ENCODE measurements around the gene GPR132.
"Not testable (repeated sequence)": the region's sequence is repeated elsewhere in the genome, so short reads cannot be mapped to it uniquely, and the experiment has no call there.

The GPR132 gene, protein sequence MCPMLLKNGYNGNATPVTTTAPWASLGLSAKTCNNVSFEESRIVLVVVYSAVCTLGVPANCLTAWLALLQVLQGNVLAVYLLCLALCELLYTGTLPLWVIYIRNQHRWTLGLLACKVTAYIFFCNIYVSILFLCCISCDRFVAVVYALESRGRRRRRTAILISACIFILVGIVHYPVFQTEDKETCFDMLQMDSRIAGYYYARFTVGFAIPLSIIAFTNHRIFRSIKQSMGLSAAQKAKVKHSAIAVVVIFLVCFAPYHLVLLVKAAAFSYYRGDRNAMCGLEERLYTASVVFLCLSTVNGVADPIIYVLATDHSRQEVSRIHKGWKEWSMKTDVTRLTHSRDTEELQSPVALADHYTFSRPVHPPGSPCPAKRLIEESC

DNA sequence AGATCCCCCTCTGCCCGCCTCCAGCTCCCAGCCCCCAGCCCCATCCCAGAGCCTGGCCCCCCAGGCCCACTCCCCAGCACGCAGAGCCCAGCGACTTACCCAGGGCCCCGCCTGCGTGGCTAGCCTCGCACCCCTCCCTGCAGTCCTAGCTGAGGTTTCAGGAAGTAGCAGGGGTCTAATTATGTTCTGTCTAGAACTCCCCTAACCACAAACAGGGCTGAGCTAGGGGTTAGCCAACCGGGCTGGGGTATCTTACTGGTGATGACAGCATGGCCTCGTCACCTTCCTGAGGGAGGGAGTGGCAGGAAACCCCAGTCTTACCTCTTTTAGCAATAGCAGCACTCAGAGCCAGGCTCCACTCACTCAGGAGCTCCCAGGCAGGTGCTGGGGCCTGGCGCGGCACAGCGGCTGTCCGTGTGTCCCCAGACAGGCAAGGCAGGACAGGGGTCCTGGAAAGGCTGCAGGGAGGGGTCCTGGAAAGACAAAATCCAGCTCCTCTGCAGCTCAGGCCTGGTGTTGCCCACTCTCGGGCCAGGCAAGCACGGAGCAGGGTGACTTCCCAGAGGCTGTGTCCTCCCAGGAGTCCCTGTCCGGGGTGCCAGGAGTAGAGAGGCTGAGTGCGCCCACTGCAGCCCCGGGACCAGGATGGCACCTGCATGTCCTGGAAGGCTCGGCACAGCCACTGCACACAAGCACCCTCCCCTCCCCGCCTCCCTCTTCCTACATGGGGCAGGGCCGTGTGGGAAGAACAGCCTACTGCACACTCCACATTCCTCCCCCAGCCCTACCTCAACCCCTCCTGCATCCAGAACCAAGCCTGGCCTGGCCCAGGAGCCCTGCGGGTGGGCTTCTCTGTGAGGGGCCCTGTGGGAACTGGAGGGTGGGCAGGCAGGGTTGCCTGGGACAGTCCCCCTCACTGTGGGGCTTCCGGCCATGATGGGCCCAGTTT, at the start of gene GPR132:
TSS of gene GPR132 (minus strand) at position 151 of the 949 bp plus-strand sequence. CDS start 10,010 bp downstream, outside the sequence.
- peak; percentile 93 for DNase-seq

DNA sequence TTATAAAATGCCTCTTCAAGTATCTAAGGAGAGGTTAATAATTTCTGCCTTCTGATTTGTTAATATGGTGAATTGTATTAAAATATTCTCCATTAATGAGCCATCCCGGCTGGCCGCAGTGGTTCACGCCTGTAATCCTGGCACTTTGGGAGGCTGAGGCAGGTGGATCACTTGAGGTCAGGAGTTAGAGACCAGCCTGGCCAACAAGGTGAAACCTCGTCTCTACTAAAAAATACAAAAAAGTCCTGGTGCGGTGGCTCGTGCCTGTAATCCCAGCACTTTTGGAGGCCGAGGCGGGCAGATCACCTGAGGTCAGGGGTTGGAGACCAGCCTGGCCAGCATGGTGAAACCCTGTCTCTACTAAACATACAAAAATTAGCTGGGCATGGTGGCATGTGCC, 44.0 kb upstream of the GPR132 start:
- DNase-seq: not testable (repeated sequence)

DNA sequence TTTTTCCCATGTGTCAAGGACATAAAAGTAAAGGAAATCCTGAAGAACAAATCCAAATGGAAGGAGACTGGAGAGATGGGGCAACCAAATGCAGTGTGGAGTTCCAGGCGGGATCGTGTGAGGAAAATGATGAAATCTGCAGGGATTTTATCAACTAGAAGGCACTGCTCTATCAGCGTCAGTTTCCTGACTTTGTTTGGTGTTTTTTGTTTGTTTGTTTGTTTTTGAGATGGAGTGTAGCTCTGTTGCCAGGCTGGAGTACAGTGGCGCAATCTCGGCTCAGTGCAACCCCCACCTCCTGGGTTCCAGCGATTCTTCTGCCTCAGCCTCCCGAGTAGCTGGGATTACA, 43.3 kb upstream of the GPR132 start:
- no peak for DNase-seq

DNA sequence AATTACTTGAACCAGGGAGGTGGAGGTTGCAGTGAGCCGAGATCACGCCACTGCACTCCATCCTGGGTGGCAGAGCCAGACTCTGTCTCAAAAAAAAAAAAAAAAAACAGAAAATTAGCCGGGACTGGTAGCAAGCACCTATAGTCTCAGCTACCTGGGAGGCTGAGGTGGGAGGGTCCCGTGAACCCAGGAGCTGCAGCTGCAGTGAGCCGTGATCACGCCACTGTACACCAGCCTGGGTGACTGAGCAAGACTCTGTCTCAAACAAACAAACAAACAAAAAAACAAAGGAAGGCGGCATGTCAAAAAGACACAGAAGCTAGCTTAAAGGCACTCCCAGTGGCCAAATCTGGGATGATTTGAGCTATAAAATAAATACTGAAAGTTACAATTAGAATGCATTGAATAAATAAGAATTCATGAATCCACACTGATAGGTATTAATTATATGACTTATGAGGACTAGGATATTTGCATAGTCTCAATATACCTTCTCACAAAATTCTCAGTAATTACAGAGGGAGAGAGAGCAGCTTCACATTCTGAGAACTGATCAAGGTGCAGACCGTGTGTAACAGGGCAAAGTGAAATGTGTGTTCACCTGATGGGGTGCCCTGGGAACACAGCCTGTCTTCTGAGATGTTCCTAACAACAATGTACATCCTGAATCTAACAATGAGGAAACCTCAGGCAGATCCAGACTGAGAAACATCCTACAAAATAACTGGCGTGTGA, 42.7 kb upstream of the GPR132 start:
- DNase-seq: no peak

DNA sequence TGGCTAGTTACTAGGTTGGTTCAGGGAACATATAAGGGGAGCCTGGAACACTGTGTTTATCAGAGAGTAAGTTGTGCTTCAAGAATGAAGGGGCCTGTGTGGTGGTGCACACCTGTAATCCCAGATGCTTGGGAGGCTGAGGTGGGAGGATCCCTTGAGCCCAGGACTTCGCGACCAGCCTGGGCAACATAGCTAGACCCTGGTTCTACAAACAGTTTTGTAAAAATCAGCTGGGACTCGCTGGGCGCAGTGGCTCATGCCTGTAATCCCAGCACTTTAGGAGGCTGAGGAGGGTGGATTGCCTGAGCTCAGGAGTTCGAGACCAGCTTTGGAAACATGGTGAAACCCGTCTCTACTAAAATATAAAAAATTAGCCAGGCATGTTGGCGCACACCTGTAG, 42.1 kb upstream of the GPR132 start:
- DNase-seq: no peak

DNA sequence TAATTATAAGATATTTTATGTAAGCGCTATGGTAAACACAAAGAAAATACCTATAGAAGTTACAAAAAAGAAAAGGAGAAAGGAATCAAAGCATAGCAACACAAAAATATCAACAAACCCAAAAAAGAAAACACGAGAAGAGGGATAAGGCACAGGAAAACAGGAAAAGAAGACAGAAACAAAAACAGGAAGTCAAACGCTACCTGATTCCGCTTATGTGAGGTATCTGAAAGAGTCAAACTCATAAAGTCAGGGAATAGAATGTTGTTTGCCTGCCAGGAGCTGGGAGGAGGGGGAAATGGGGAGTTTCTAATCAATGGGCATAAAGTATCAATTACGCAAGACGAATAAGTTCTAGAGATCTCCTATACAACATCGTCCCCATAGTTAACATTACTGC, 39.9 kb upstream of the GPR132 start:
- no peak for DNase-seq

DNA sequence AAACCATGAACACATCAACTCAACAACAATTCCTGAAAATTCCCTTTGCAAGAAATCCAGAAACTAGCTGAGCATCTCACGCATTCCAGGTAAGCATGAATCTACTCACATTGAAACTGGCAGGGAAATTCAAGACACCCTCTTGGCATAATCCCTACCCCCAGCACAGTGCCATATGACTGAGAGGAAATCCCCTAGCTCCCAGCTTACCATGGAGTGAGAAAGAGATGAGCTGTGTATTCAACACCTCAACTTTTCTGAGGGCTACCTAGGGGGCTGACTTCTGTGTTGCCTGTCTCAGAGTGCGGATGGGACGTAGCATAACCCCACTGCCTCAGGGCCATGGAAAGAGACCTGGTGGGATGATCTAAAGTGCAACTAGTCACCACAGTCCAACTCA, 37.7 kb upstream of the GPR132 start:
- no peak for DNase-seq

DNA sequence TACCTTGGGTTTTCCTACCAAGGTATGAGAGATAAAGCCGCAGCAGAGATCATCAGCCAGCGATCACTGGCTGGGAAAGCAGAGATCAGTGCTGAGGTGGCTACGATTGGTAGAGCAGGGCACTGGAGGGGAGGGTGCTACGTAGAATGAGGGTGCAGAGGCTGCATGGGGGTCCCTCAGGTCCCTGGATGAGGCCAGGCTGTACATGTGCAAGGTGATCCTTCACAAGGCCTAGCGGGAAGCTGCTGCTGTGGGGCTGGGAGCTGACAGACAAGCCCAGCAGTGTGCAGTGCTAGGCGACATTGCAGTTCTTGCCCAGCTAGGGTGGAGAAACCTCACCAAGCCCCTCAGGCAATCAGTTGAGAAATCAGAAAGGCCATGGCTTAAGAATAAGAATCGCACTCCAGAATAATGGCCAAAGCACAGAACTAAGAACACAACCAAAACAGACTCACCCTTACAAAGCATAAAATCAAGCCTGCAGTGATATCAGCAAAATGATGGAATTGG, 37.2 kb upstream of the GPR132 start:
- no peak for DNase-seq

DNA sequence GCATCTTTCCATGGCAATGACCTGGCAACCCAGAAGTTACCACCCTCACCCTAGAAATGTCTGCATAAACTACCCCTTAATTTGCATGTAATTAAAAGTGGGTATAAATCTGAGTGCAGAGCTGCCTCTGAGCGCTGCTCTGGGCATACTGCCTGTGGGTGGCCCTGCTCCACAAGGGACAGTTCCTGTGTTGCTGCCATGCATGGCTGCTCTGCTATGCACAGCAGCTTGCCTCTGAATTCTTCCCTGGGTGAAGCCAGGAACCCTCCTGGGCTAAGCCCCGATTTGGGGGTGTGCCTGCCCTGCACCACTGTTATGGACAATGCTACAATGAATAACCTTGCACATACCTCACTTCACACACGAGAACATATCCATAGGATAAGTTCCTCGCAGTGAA, 35.7 kb upstream of the GPR132 start:
- no peak for DNase-seq

DNA sequence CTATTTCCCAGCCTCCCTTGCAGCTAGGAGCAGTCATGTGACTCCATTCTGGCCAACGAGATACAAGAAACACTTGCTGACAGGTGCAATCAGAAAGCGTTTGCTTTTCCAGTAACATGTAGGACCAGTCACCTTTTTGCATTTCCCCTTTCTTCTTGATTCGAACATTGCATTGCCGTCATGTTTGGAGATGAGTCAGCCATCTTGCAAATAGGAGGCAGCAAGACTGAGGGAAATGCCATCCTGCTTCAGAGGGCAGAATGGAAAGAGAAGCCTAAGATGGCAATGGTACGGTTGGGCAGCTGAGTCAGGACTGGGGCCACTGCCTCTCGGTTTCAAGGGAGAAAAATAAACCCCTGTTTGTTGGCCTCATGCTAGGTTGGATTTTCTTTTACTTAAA, 34.5 kb upstream of the GPR132 start:
- DNase-seq: no peak

DNA sequence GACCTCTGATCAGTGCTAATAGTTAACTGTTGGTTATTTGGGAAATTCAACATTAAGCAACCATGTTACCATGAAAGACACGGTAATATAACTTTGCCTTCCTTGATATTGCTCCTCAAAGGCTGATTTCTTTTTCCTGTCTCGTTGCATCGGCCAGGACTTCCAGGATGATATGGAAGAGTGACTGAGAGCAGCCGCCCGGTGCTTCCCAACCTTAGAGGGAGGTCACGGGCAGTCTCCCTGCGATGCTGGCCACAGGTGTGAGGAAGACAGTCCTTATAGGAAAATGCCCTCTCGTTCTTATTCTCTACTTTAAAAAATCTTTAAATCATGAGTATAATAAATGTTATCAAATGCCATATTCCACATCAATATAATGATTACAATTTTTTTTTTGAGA, 33.1 kb upstream of the GPR132 start:
- DNase-seq: no peak

DNA sequence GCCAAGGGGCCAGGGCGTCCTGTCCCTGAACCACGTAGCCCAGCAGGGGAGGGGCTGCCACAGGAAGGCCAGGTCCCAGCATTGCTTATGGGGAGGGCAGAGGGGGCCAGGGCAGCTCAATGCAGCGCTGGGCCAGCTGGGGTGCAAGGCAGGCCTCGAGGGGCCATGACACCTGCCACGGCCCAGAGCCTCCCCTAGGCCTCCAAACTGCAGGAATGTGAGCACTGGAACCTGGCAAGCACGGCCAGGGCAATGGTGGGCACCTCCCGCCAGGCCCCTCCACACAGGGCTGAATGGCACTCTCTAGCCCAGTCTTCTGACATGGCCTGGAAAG, 32.5 kb upstream of the GPR132 start:
- no peak for DNase-seq

DNA sequence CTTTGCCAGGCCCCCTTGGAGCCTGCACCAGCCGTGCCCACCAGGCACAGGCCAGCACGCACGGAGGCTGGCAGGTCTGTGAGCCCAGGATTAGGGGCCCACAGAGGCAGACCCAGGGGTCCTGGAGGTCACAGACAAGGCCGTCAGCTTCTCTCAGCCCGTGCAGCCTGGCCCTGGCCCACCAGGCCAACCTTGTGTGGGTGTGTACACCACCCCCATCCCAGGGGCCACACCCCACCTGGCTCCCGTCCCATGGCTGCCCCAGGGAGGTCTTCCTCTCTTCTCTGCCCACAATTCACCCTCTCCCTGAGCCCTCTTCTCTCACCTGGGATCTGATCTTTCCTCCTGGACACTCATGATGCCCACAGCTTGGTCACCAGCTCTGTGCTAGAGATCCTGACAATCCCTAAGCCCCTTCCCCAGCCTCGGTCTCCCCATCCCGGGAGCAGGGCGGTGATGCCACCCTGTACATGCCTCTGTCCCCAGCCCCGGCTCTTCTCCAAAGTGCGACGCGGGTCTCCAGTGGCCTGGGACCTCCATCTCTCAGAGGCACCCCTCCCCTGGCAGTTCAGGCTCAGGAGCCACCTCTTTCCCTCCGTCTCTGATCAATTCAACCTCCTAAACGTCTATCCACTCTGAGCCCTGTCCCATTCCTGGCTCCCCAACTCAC, 31.1 kb upstream of the GPR132 start:
- no peak for DNase-seq

DNA sequence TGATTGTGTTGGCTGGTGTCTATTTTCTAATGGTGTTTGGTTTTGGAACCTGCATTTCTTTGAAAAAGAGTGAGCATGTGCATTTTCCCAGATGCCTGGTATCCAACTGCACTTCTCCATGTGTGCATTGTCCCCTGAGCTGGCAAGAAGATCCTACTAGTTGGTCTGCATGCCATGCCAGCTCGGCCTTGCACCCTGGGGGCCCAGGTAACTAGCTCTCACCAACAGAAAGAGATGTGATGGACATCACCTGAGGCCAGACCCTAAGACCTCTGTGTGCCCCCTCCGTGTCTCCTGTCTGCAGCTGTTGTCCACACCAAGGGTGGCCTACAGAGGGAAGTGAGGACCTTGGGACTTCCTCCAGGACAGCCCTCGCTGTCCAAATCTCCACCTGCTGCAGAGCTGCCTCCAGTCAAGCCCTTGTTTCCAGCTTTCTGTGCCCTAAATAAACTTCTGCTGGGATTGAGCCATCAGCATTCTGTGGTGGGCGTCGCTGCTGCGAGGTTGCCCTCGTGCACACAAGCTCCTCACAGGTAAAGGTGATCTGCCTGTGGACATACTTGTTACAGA, 30.1 kb upstream of the GPR132 start:
- DNase-seq: no peak

DNA sequence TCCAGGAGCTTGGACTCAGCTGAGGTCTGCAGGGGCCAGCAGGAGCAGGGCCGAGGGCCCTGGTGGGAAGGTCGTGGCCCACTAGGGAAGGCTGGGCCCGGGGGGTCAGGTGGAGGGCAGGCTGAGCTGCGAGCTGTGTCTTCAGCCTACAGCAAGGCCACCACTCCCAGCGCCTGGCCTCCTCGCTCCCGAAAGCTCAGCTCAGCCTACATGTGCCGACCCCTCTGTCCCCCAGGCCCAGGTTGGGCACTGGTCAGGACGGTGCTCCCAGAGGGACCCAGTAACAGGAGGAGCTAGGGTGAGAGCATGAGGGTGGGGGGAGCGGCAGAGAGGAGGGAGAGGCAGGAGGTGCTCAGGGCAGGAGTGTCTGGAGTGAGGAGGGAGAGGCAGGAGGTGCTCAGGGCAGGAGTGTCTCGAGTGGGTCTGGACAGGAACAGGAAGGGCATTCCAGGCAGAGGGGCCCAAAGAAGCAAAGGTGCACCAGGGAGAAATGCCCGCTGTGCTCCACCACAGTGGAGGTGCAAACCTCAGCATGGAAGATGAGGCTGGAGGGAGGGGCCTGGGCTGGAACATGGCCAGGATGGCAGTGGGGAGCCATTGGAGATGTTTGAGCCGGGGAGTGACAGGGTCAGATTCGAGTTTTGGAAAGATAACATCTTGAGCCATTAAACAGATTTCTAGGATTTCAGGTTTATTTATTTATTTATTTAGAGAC, 29.1 kb upstream of the GPR132 start:
- DNase-seq: no peak

DNA sequence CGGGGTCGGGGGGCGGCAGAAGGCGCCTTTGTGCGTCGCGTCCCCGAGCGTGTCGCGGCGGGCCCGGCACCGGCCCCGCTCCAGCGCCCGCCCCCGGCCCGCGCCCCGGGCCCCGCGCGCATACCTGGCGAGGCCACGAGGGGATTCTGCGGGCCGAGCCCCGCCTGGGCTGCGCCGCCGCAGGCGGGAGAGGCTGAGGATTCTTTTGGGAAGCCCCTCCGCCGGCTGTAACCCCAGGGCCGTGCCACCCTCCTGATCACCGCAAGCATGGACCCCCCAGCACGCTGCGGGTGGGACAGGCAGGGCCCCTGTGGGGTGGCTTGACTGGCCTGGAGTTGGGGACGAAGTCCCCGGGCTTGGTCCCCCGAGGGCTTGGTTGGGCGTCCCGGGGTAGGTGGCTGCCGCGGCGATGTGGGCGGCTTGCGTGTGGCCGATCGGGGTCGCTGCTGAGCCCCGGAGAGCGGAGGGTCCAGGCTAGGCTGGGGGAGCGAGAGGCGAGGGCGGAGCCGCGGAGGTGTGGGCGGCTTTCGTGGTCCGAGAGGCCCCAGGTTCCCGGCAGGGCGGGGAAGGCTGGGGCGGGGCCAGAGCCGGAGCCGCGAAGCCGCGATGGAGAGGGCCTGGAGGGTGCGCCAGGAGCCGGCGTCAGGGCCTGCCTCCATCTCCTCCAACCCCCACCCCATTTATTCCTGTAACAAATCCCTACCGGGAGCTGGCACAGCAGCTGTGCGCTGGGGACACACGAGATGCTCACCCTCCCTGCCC, 28.4 kb upstream of the GPR132 start:
- peak; percentile 84 for DNase-seq

DNA sequence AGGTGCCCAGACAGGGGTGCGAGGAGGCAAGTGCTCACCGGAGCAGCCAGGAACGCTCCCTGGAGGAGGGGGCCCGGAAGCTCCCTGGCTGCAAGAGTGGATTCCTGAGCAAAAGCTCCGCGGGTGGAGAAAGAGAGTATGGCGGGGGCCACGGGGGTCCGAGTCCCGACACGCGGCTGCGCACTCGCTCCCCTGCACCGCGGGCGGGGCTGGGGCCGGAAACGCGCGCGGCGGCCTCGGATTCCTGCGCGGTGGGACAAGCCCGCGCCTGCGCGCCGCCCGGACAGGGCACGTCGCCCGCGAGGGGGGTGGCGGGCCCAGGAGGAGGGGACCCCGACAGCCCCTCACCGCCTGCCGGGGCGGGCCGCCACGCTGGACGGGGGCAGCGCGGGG, 27.8 kb upstream of the GPR132 start:
- peak; percentile 82 for DNase-seq

DNA sequence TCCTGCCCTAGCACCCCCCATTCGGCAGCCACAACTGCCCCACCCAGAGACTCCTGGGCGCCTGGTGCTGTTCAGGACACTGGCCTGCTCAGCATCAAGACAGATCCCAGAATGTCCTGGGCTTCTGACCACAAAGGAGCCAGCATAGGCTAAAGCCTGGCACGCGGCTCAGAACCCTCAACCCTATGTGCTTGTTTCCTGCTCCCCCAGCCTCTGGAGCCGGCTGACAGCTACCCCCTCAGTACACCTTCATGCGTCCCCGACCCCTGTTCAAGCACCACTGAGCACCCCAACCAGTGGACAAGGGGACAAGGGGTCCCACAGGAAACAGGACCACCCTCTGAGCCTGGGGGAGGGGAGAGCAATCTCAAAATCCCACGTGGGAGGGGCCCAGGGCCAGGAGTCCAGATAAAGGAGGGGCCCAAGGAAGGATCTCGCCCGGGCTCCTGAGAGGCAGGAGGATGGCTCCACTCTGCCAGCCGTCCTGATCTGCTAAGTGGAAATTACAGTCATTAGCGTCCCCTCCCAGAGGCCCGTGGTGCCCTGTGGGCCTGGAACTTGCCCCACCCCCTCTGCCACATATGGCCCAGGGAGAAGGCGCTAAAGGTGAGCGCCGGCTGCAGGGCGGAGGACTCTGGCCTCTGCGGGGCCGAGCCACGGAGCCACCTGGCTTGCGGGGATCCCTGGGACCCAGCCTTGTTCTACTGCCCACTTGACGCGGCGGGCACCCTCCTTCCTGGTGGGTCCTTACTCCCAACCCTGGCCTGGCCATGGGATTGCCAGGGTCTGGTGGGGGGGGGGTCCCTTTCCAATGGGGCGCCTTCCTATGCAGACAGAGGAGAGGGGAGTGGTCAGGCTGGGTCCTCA, 27.2 kb upstream of the GPR132 start:
- no peak for DNase-seq

DNA sequence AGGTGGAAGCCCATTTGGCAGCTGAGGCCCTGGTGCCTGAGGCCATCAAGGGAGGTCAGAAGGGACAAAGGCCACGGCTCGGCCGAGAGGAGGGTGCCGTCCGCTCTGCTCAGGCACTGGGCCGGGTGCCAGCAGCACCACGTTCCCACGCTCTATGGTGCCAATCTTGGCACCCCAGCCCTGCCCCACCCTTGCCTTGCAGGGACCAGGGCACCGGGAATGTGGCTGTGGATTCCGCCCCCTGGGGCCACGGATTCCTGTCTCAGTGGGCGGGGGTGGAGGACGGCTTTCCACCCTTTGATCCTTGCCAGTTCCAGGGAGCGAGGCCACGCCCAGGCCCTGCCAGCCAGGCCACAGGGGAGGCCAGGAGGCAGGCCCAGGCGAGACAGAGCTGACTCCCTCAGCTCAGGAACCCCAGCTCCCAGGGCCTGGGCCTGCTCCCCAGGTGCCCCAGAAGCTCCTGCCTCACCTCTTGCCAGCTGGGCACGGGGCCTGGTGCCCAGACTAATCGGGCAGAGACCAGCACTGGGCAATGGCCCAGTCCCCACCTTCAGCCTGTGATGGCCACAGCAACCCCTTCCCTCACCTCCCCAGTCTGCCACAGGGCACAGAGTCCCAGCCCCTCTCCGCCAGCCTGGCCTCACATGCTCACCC, 26.4 kb upstream of the GPR132 start:
- DNase-seq: no peak
